ENCODE measurements around the gene ZNF644. TPM values are rescaled to one million over a fixed set of nuclear protein-coding genes. Genes with fewer than 3 reads are reported as not detected.
A peak's percentile ranks its signal among the peaks of the same experiment; 100 is the strongest.

Gene ZNF644
- total RNA-seq, 1 donor from 2014 or later: 37.9 TPM

- H3K9me3 Mint-ChIP-seq (ENCODE audit: low read depth): no peaks in the 10 kb centered on the region
- no peaks in the 10 kb centered on the region for H3K36me3 Mint-ChIP-seq (ENCODE audit: low read depth)
- H3K4me1 Mint-ChIP-seq (ENCODE audit: low read depth): peaks cover 51% of the 10 kb centered on the region
- H3K27ac Mint-ChIP-seq (ENCODE audit: unreplicated experiment): no peak overlapping the region
- no peak for DNase-seq (ENCODE audit: low spot score)
- H3K27me3 Mint-ChIP-seq (ENCODE audit: low read depth): no peaks in the 10 kb centered on the region
- H3K4me3 Mint-ChIP-seq (ENCODE audit: unreplicated experiment): no peak overlapping the region
- TF ChIP-seq CTCF (IDR thresholded peaks at IDR 0.05): no peak
Measured at GRCh38 chr1:91014475-91014874, 7.4 kb downstream of the ZNF644 start.

GRCh38 chr1:91013302-91013701 is 8.5 kb downstream of the ZNF644 start:
- TF ChIP-seq CTCF (IDR thresholded peaks at IDR 0.05): no peak
- no peak overlapping the region for H3K4me3 Mint-ChIP-seq (ENCODE audit: unreplicated experiment)
- H3K9me3 Mint-ChIP-seq (ENCODE audit: low read depth): no peaks in the 10 kb centered on the region
- peak overlapping the region; percentile 45 for H3K27ac Mint-ChIP-seq (ENCODE audit: unreplicated experiment)
- DNase-seq (ENCODE audit: low spot score): no peak
- H3K36me3 Mint-ChIP-seq (ENCODE audit: low read depth): no peaks in the 10 kb centered on the region
- no peaks in the 10 kb centered on the region for H3K27me3 Mint-ChIP-seq (ENCODE audit: low read depth)
- H3K4me1 Mint-ChIP-seq (ENCODE audit: low read depth): peaks cover 40% of the 10 kb centered on the region

- Mint-ChIP-seq H3K27ac (ENCODE audit: unreplicated experiment) (peak overlapping the region; percentile 15), H3K4me1 (ENCODE audit: low read depth) (peaks cover 39% of the 10 kb centered on the region), H3K36me3 (ENCODE audit: low read depth) (peaks cover 3% of the 10 kb centered on the region), H3K27me3 (ENCODE audit: low read depth) (no peaks in the 10 kb centered on the region), H3K4me3 (ENCODE audit: unreplicated experiment) (no peak overlapping the region), H3K9me3 (ENCODE audit: low read depth) (no peaks in the 10 kb centered on the region)
- no peak for TF ChIP-seq CTCF (IDR thresholded peaks at IDR 0.05)
- DNase-seq (ENCODE audit: low spot score): no peak
Measured at GRCh38 chr1:91012196-91012595, 9.6 kb downstream of the ZNF644 start.

GRCh38 chr1:91011726-91012125 is 10.1 kb downstream of the ZNF644 start:
- no peaks in the 10 kb centered on the region for H3K9me3 Mint-ChIP-seq (ENCODE audit: low read depth)
- TF ChIP-seq CTCF (IDR thresholded peaks at IDR 0.05): no peak
- H3K27ac Mint-ChIP-seq (ENCODE audit: unreplicated experiment): no peak overlapping the region
- H3K36me3 Mint-ChIP-seq (ENCODE audit: low read depth): peaks cover 3% of the 10 kb centered on the region
- peaks cover 42% of the 10 kb centered on the region for H3K4me1 Mint-ChIP-seq (ENCODE audit: low read depth)
- no peak for DNase-seq (ENCODE audit: low spot score)
- H3K4me3 Mint-ChIP-seq (ENCODE audit: unreplicated experiment): no peak overlapping the region
- H3K27me3 Mint-ChIP-seq (ENCODE audit: low read depth): no peaks in the 10 kb centered on the region

- no peak overlapping the region for H3K4me3 Mint-ChIP-seq (ENCODE audit: unreplicated experiment)
- H3K27me3 Mint-ChIP-seq (ENCODE audit: low read depth): no peaks in the 10 kb centered on the region
- H3K36me3 Mint-ChIP-seq (ENCODE audit: low read depth): peaks cover 3% of the 10 kb centered on the region
- H3K9me3 Mint-ChIP-seq (ENCODE audit: low read depth): peaks cover 8% of the 10 kb centered on the region
- H3K4me1 Mint-ChIP-seq (ENCODE audit: low read depth): peaks cover 39% of the 10 kb centered on the region
- H3K27ac Mint-ChIP-seq (ENCODE audit: unreplicated experiment): no peak overlapping the region
- TF ChIP-seq CTCF (IDR thresholded peaks at IDR 0.05): peak; percentile 13
- no peak for DNase-seq (ENCODE audit: low spot score)
Measured at GRCh38 chr1:91007827-91008226, 14.0 kb downstream of the ZNF644 start.

All from chondrocyte (in vitro differentiated cells).